Measurements from ENCODE around the gene HSPBP1.
"Not testable (repeated sequence)": the region's sequence is repeated elsewhere in the genome, so short reads cannot be mapped to it uniquely, and the experiment has no call there.

The HSPBP1 gene

GRCh38 chr19:55279770-55280643 lies at the start of gene HSPBP1:
TSS of gene HSPBP1 (minus strand) at chr19:55280110. CDS start at chr19:55279608, 502 bp downstream.
- peak; percentile 98 for DNase-seq

GRCh38 chr19:55328774-55329318 lies 48.9 kb upstream of the HSPBP1 start:
- DNase-seq: not testable (repeated sequence)

GRCh38 chr19:55325172-55325571 lies 45.3 kb upstream of the HSPBP1 start, which contains the start of gene TMEM150B:
TSS of gene TMEM150B (minus strand) at chr19:55325341. CDS start at chr19:55321036, 4,305 bp downstream.
- DNase-seq: no peak

GRCh38 chr19:55324662-55325061 lies 44.8 kb upstream of the HSPBP1 start:
- no peak for DNase-seq

GRCh38 chr19:55322204-55322885 lies 42.4 kb upstream of the HSPBP1 start:
- no peak for DNase-seq

- DNase-seq: no peak
Measured at GRCh38 chr19:55321466-55322137, 41.7 kb upstream of the HSPBP1 start.

GRCh38 chr19:55320844-55321419 lies 41.0 kb upstream of the HSPBP1 start:
- DNase-seq: no peak

GRCh38 chr19:55319785-55320184 lies 39.9 kb upstream of the HSPBP1 start:
- no peak for DNase-seq

GRCh38 chr19:55316646-55317045 lies 36.7 kb upstream of the HSPBP1 start:
- no peak for DNase-seq

- no peak for DNase-seq
Measured at GRCh38 chr19:55315956-55316525, 36.1 kb upstream of the HSPBP1 start.

GRCh38 chr19:55314396-55314795 lies 34.5 kb upstream of the HSPBP1 start:
- DNase-seq: no peak

- no peak for DNase-seq
Measured at GRCh38 chr19:55312621-55313512, 33.0 kb upstream of the HSPBP1 start.

GRCh38 chr19:55311797-55312196 lies 31.9 kb upstream of the HSPBP1 start:
- DNase-seq: no peak

GRCh38 chr19:55311397-55311796 lies 31.5 kb upstream of the HSPBP1 start:
- DNase-seq: no peak

GRCh38 chr19:55310498-55310897 lies 30.6 kb upstream of the HSPBP1 start:
- no peak for DNase-seq

GRCh38 chr19:55309448-55309847 lies 29.5 kb upstream of the HSPBP1 start:
- DNase-seq: no peak

GRCh38 chr19:55308281-55308680 lies 28.4 kb upstream of the HSPBP1 start:
- DNase-seq: no peak

GRCh38 chr19:55306712-55307111 lies 26.8 kb upstream of the HSPBP1 start:
- DNase-seq: no peak

- no peak for DNase-seq
Measured at GRCh38 chr19:55305983-55306562, 26.2 kb upstream of the HSPBP1 start.

GRCh38 chr19:55305491-55305890 lies 25.6 kb upstream of the HSPBP1 start:
- peak; percentile 40 for DNase-seq

GRCh38 chr19:55304980-55305379 lies 25.1 kb upstream of the HSPBP1 start:
- no peak for DNase-seq
